Ectodermal cell (in vitro differentiated cells): ENCODE measurements around the gene ABHD12.

Experiments used
- H3K27ac ChIP-seq: 2 replicates; pipeline ENCODE4 v1.7.0; 2013; ENCODE audit warnings: mild to moderate bottlenecking, low read depth, low read length; ENCODE audit not compliant: insufficient read depth, poor library complexity, severe bottlenecking
- H3K27me3 ChIP-seq: 2 replicates; pipeline ENCODE4 v1.7.0; 2013; ENCODE audit warnings: mild to moderate bottlenecking, low read length; ENCODE audit not compliant: insufficient read depth, control insufficient read depth, poor library complexity, severe bottlenecking
- H3K36me3 ChIP-seq: one replicate; pipeline ENCODE4 v1.7.0; 2013; ENCODE audit warnings: low read length; ENCODE audit not compliant: control insufficient read depth, insufficient read depth
- H3K4me1 ChIP-seq: one replicate; pipeline ENCODE4 v1.7.0; 2013; ENCODE audit warnings: low read length; ENCODE audit not compliant: control insufficient read depth, insufficient read depth
- H3K4me3 ChIP-seq: 2 replicates; pipeline ENCODE4 v1.7.0; 2013; ENCODE audit warnings: low read depth, low read length, control low read depth; ENCODE audit not compliant: insufficient read depth
- H3K9me3 ChIP-seq: 2 replicates; pipeline ENCODE4 v1.7.0; 2013; ENCODE audit warnings: mild to moderate bottlenecking, low read length, moderate library complexity; ENCODE audit not compliant: control insufficient read depth
- WGBS, 2 experiments: methylation state at CpG; one replicate each; pipeline ENCODE4 v1.1.7; 2013; ENCODE audit warnings: missing lambda C conversion rate in 2 of 2; 5-methylcytosine and 5-hydroxymethylcytosine counted together

Gene ABHD12

GRCh38 chr20:25382704-25383370, 7.8 kb downstream of the ABHD12 start:
- Histone ChIP-seq H3K27me3 (no peaks in the 10 kb centered on the region), H3K4me1 (no peaks in the 10 kb centered on the region), H3K27ac (no peak overlapping the region), H3K36me3 (no peaks in the 10 kb centered on the region), H3K4me3 (no peak overlapping the region), H3K9me3 (no peaks in the 10 kb centered on the region)
- WGBS, 2 experiments = 91 to 98% methylated on average over 5 of the region's 5 CpGs

- no peaks in the 10 kb centered on the region for H3K36me3 ChIP-seq
- no peaks in the 10 kb centered on the region for H3K4me1 ChIP-seq
- H3K4me3 ChIP-seq = no peak overlapping the region
- no peak overlapping the region for H3K27ac ChIP-seq
- no peaks in the 10 kb centered on the region for H3K27me3 ChIP-seq
- 90 to 93% methylated on average over 7 of the region's 7 CpGs for WGBS, 2 experiments
- H3K9me3 ChIP-seq = no peaks in the 10 kb centered on the region
Observed at GRCh38 chr20:25380945-25381614, 9.6 kb downstream of the ABHD12 start.

GRCh38 chr20:25378884-25379733, 11.5 kb downstream of the ABHD12 start:
- no peak overlapping the region for H3K27ac ChIP-seq
- H3K36me3 ChIP-seq = no peaks in the 10 kb centered on the region
- H3K9me3 ChIP-seq = no peaks in the 10 kb centered on the region
- WGBS, 2 experiments = 95 to 96% methylated on average over 10 of the region's 10 CpGs
- H3K4me3 ChIP-seq = no peak overlapping the region
- H3K27me3 ChIP-seq = no peaks in the 10 kb centered on the region
- no peaks in the 10 kb centered on the region for H3K4me1 ChIP-seq

- H3K4me1 ChIP-seq = no peaks in the 10 kb centered on the region
- WGBS, 2 experiments = 94 to 96% methylated on average over 5 of the region's 5 CpGs
- no peak overlapping the region for H3K27ac ChIP-seq
- H3K36me3 ChIP-seq = no peaks in the 10 kb centered on the region
- no peak overlapping the region for H3K4me3 ChIP-seq
- H3K9me3 ChIP-seq = no peaks in the 10 kb centered on the region
- H3K27me3 ChIP-seq = no peaks in the 10 kb centered on the region
Observed at GRCh38 chr20:25378189-25378883, 12.3 kb downstream of the ABHD12 start.

GRCh38 chr20:25376886-25377285, 13.7 kb downstream of the ABHD12 start:
- no peak overlapping the region for H3K27ac ChIP-seq
- no peaks in the 10 kb centered on the region for H3K9me3 ChIP-seq
- no peaks in the 10 kb centered on the region for H3K4me1 ChIP-seq
- no peaks in the 10 kb centered on the region for H3K36me3 ChIP-seq
- no peak overlapping the region for H3K4me3 ChIP-seq
- WGBS, 2 experiments = 85% methylated on average over 2 of the region's 2 CpGs
- H3K27me3 ChIP-seq = no peaks in the 10 kb centered on the region

- no peak overlapping the region for H3K27ac ChIP-seq
- 94 to 97% methylated on average over 4 of the region's 4 CpGs for WGBS, 2 experiments
Observed at GRCh38 chr20:25376236-25376635, 14.4 kb downstream of the ABHD12 start.

GRCh38 chr20:25374842-25375241, 15.8 kb downstream of the ABHD12 start:
- WGBS, 2 experiments = 90 to 92% methylated on average over 2 of the region's 2 CpGs
- Histone ChIP-seq H3K4me3 (no peak overlapping the region), H3K4me1 (no peaks in the 10 kb centered on the region), H3K27ac (no peak overlapping the region), H3K36me3 (no peaks in the 10 kb centered on the region), H3K9me3 (no peaks in the 10 kb centered on the region), H3K27me3 (no peaks in the 10 kb centered on the region)

More at GRCh38 chr20:25376236-25376635, 14.4 kb downstream of the ABHD12 start:
- Histone ChIP-seq H3K36me3 (no peaks in the 10 kb centered on the region), H3K27me3 (no peaks in the 10 kb centered on the region), H3K9me3 (no peaks in the 10 kb centered on the region), H3K4me1 (no peaks in the 10 kb centered on the region), H3K4me3 (no peak overlapping the region)

GRCh38 chr20:25372584-25373336, 17.9 kb downstream of the ABHD12 start:
- H3K4me1 ChIP-seq = no peaks in the 10 kb centered on the region
- H3K4me3 ChIP-seq = no peak overlapping the region
- H3K27me3 ChIP-seq = no peaks in the 10 kb centered on the region
- H3K36me3 ChIP-seq = no peaks in the 10 kb centered on the region
- no peaks in the 10 kb centered on the region for H3K9me3 ChIP-seq
- no peak overlapping the region for H3K27ac ChIP-seq
- 93% methylated on average over 8 to 10 of the region's 10 CpGs for WGBS, 2 experiments

GRCh38 chr20:25369971-25370370, 20.7 kb downstream of the ABHD12 start:
- Histone ChIP-seq H3K9me3 (no peaks in the 10 kb centered on the region), H3K4me1 (no peaks in the 10 kb centered on the region), H3K4me3 (no peak overlapping the region), H3K27me3 (no peaks in the 10 kb centered on the region), H3K36me3 (no peaks in the 10 kb centered on the region), H3K27ac (no peak overlapping the region)
- 92 to 97% methylated on average over 2 of the region's 2 CpGs for WGBS, 2 experiments
